H9 (cell line): ENCODE data around the gene GBP3. TPM values are rescaled to one million over a fixed set of nuclear protein-coding genes. Genes with fewer than 3 reads are reported as not detected.

Experiments
- DNase-seq: peaks from one replicate; pipeline ENCODE4 v3.0.0-alpha.2; 2017
- H2AFZ ChIP-seq: one replicate; pipeline ENCODE4 v1.6.1; 2013; ENCODE audit warnings: mild to moderate bottlenecking, low read length, control low read depth, moderate library complexity
- H2AK5ac ChIP-seq: 2 replicates; pipeline ENCODE4 v1.6.1; 2013; ENCODE audit warnings: low read length, control low read depth, mixed read lengths; ENCODE audit not compliant: insufficient read length
- H2BK120ac ChIP-seq: one replicate; pipeline ENCODE4 v1.6.1; 2013; ENCODE audit warnings: low read depth, mild to moderate bottlenecking, low read length, control low read depth, inconsistent platforms; ENCODE audit not compliant: poor library complexity, severe bottlenecking
- H2BK12ac ChIP-seq: 2 replicates; pipeline ENCODE4 v1.6.1; 2013; ENCODE audit warnings: low read length, control low read depth, mixed read lengths, low read depth; ENCODE audit not compliant: insufficient read length
- H2BK15ac ChIP-seq: 2 replicates; pipeline ENCODE4 v1.6.1; 2013; ENCODE audit warnings: low read depth, low read length, control low read depth
- H2BK20ac ChIP-seq: one replicate; pipeline ENCODE4 v1.6.1; 2013; ENCODE audit warnings: low read depth, mild to moderate bottlenecking, low read length, control low read depth, inconsistent platforms; ENCODE audit not compliant: poor library complexity, severe bottlenecking
- H2BK5ac ChIP-seq: 2 replicates; pipeline ENCODE4 v1.6.1; 2013; ENCODE audit warnings: low read length, control low read depth, mixed read lengths; ENCODE audit not compliant: insufficient read length
- H3K14ac ChIP-seq: 2 replicates; pipeline ENCODE4 v1.6.1; 2013; ENCODE audit warnings: low read length, control low read depth; ENCODE audit not compliant: insufficient read depth
- H3K18ac ChIP-seq: 2 replicates; pipeline ENCODE4 v1.6.1; 2013; ENCODE audit warnings: low read depth, mild to moderate bottlenecking, mixed read lengths, low read length, control low read depth; ENCODE audit not compliant: insufficient read length
- H3K23ac ChIP-seq: 2 replicates; pipeline ENCODE4 v1.6.1; 2013; ENCODE audit warnings: low read length, control low read depth, mixed read lengths, low read depth; ENCODE audit not compliant: insufficient read length
- H3K23me2 ChIP-seq: 2 replicates; pipeline ENCODE4 v1.6.1; 2013; ENCODE audit warnings: low read depth, mild to moderate bottlenecking, mixed read lengths, low read length, control low read depth; ENCODE audit not compliant: insufficient read length, poor library complexity, severe bottlenecking
- H3K27ac ChIP-seq: 2 replicates; pipeline ENCODE4 v1.5.1; 2013; ENCODE audit warnings: low read length, control low read depth, mixed read lengths, low read depth; ENCODE audit not compliant: insufficient read length
- H3K27me3 ChIP-seq: 2 replicates; pipeline ENCODE4 v1.6.1; 2013; ENCODE audit warnings: low read length, control low read depth, inconsistent platforms; ENCODE audit not compliant: insufficient read depth
- H3K4ac ChIP-seq: 2 replicates; pipeline ENCODE4 v1.6.1; 2013; ENCODE audit warnings: low read depth, mild to moderate bottlenecking, control low read depth, inconsistent platforms, low read length, moderate library complexity
- H3K4me1 ChIP-seq: 2 replicates; pipeline ENCODE4 v1.6.1; 2013; ENCODE audit warnings: low read length, control low read depth, inconsistent platforms; ENCODE audit not compliant: insufficient read depth
- H3K4me2 ChIP-seq: 2 replicates; pipeline ENCODE4 v1.6.1; 2013; ENCODE audit warnings: low read length, control low read depth, mixed read lengths; ENCODE audit not compliant: insufficient read length, insufficient read depth
- H3K56ac ChIP-seq: 2 replicates; pipeline ENCODE4 v1.6.1; 2013; ENCODE audit warnings: low read depth, mild to moderate bottlenecking, mixed read lengths, low read length, control low read depth; ENCODE audit not compliant: insufficient read length
- H3K79me1 ChIP-seq: 2 replicates; pipeline ENCODE4 v1.6.1; 2013; ENCODE audit warnings: low read depth, mild to moderate bottlenecking, moderate library complexity, low read length, control low read depth, inconsistent platforms; ENCODE audit not compliant: insufficient read depth, poor library complexity, severe bottlenecking
- H3K79me2 ChIP-seq: 2 replicates; pipeline ENCODE4 v1.6.1; 2013; ENCODE audit warnings: low read length, control low read depth, inconsistent platforms; ENCODE audit not compliant: insufficient read depth
- H3K9ac ChIP-seq: 2 replicates; pipeline ENCODE4 v1.6.1; 2013; ENCODE audit warnings: low read length, control low read depth, mixed read lengths; ENCODE audit not compliant: insufficient read length; ENCODE audit errors: extremely low read depth
- H3K9me3 ChIP-seq: one replicate; pipeline ENCODE4 v1.6.1; 2013; ENCODE audit warnings: low read depth, low read length, inconsistent platforms; ENCODE audit not compliant: control insufficient read depth
- H3T11ph ChIP-seq: one replicate; pipeline ENCODE4 v1.6.1; 2013; ENCODE audit warnings: mild to moderate bottlenecking, low read length, control low read depth, inconsistent platforms
- H4K20me1 ChIP-seq: one replicate; pipeline ENCODE4 v1.6.1; 2013; ENCODE audit not compliant: control insufficient read depth, insufficient read length, insufficient read depth
- H4K5ac ChIP-seq: 2 replicates; pipeline ENCODE4 v1.6.1; 2013; ENCODE audit warnings: low read depth, mild to moderate bottlenecking, mixed read lengths, low read length, control low read depth; ENCODE audit not compliant: insufficient read length
- H4K8ac ChIP-seq: replicated peaks from 2 replicates; pipeline ENCODE4 v1.6.1; 2013; ENCODE audit warnings: low read length, control low read depth, mixed read lengths, low read depth; ENCODE audit not compliant: insufficient read length
- H4K91ac ChIP-seq: 2 replicates; pipeline ENCODE4 v1.6.1; 2013; ENCODE audit warnings: low read depth, mild to moderate bottlenecking, moderate library complexity, mixed read lengths, low read length, control low read depth; ENCODE audit not compliant: insufficient read length
- H3K27ac Mint-ChIP-seq, 3 experiments: 2 replicates in 2 of 3; 3 replicates in 1 of 3; pipeline ENCODE4 v1.8.0; 2020 to 2021; ENCODE audit warnings: mixed read lengths in 3 of 3, mild to moderate bottlenecking in 1 of 3, moderate library complexity in 1 of 3
- H3K27me3 Mint-ChIP-seq: 2 replicates; pipeline ENCODE4 v1.8.0; 2021; ENCODE audit warnings: low read depth, mild to moderate bottlenecking, moderate library complexity, mixed read lengths
- H3K36me3 Mint-ChIP-seq, 3 experiments: 2 replicates in 2 of 3; 3 replicates in 1 of 3; pipeline ENCODE4 v1.8.0; 2020 to 2021; ENCODE audit warnings: low read depth in 3 of 3, mixed read lengths in 3 of 3; ENCODE audit not compliant: insufficient read depth in 1 of 3
- H3K4me1 Mint-ChIP-seq, 2 experiments: 2 replicates each; pipeline ENCODE4 v1.8.0; 2020; ENCODE audit warnings: mixed read lengths in 2 of 2
- H3K4me3 Mint-ChIP-seq, 2 experiments: 2 replicates in 1 of 2; 3 replicates in 1 of 2; pipeline ENCODE4 v1.8.0; 2020 to 2021; ENCODE audit warnings: mild to moderate bottlenecking in 2 of 2, mixed read lengths in 2 of 2, moderate library complexity in 1 of 2
- H3K9me3 Mint-ChIP-seq, 2 experiments: 2 replicates in 1 of 2; 3 replicates in 1 of 2; pipeline ENCODE4 v1.8.0; 2020; ENCODE audit warnings: mild to moderate bottlenecking in 2 of 2, mixed read lengths in 2 of 2, moderate library complexity in 1 of 2
- CTCF ChIP-seq: fragments of 200-600 bp; sonication (generic); conservative IDR thresholded peaks from 3 replicates; pipeline ENCODE4 v1.8.0; 2021; ENCODE audit warnings: antibody characterized with exemption, mild to moderate bottlenecking
- WGBS: extraction: QIAGEN DNeasy Blood & Tissue Kit; methylation state at CpG from one replicate; pipeline ENCODE4 v1.1.7; 2013; ENCODE audit warnings: missing lambda C conversion rate, low lambda C conversion rate, mixed read lengths; ENCODE audit not compliant: insufficient read length; ENCODE audit errors: extremely low coverage; 5-methylcytosine and 5-hydroxymethylcytosine counted together
- total RNA-seq: library from RNA; stranded (reverse); gene quantifications from 2 replicates; pipeline ENCODE4 v1.2.1, GENCODE V29; 2021

GBP3 gene
- total RNA-seq, 1 experiment from 2014 or later = not detected

- Histone ChIP-seq H2AK5ac (no peak overlapping the region), H3K4ac (no peak overlapping the region), H3K79me2 (peaks cover 6% of the 10 kb centered on the region; the same call in 1 of the 2 replicates), H3K9ac (no peak overlapping the region), H3K27ac (no peak overlapping the region), H3K23me2 (no peaks in the 10 kb centered on the region), H4K20me1 (peaks cover 3% of the 10 kb centered on the region), H2BK5ac (no peak overlapping the region), H3K14ac (no peak overlapping the region), H3T11ph (no peak overlapping the region), H3K4me1 (no peaks in the 10 kb centered on the region; the same call in 1 of the 2 replicates), H3K18ac (no peak overlapping the region), H4K91ac (no peak overlapping the region), H3K23ac (no peak overlapping the region), H4K8ac (no peak overlapping the region), H3K79me1 (peaks cover 13% of the 10 kb centered on the region), H4K5ac (no peak overlapping the region), H2BK15ac (no peak overlapping the region), H3K4me2 (no peak overlapping the region), H3K9me3 (no peaks in the 10 kb centered on the region), H2AFZ (no peak overlapping the region), H2BK20ac (no peak overlapping the region), H2BK12ac (no peak overlapping the region), H3K27me3 (no peaks in the 10 kb centered on the region), H2BK120ac (no peak overlapping the region), H3K56ac (no peak overlapping the region)
- no peak for TF ChIP-seq CTCF
- H3K36me3 Mint-ChIP-seq = peaks cover 19 to 41% (median 39%) of the 10 kb centered on the region in 3 experiments
- no CpG with 5 or more reads among the region's 1 CpG for WGBS
- no peak overlapping the region for H3K4me3 Mint-ChIP-seq
- DNase-seq = no peak
- peaks cover 0 to 11% of the 10 kb centered on the region in 2 experiments; a peak in 2 of 4 replicates for H3K4me1 Mint-ChIP-seq
- no peaks in the 10 kb centered on the region for H3K27me3 Mint-ChIP-seq
- peaks cover 0 to 1% of the 10 kb centered on the region in 2 experiments; a peak in 1 of 5 replicates for H3K9me3 Mint-ChIP-seq
- H3K27ac Mint-ChIP-seq = no peak overlapping the region
These were observed 41.8 kb downstream of the GBP3 start for GRCh38 chr1:88980870-88981269.
